Raji (cell line): Measurements from ENCODE around the gene IRAK2.

ENCODE experiments used
- POLR2A ChIP-seq: IDR thresholded peaks from 2 replicates; pipeline ENCODE4 v1.6.1; 2011; ENCODE audit warnings: low read depth, low read length, control low read depth; ENCODE audit not compliant: insufficient read depth

Gene IRAK2, protein sequence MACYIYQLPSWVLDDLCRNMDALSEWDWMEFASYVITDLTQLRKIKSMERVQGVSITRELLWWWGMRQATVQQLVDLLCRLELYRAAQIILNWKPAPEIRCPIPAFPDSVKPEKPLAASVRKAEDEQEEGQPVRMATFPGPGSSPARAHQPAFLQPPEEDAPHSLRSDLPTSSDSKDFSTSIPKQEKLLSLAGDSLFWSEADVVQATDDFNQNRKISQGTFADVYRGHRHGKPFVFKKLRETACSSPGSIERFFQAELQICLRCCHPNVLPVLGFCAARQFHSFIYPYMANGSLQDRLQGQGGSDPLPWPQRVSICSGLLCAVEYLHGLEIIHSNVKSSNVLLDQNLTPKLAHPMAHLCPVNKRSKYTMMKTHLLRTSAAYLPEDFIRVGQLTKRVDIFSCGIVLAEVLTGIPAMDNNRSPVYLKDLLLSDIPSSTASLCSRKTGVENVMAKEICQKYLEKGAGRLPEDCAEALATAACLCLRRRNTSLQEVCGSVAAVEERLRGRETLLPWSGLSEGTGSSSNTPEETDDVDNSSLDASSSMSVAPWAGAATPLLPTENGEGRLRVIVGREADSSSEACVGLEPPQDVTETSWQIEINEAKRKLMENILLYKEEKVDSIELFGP

DNA sequence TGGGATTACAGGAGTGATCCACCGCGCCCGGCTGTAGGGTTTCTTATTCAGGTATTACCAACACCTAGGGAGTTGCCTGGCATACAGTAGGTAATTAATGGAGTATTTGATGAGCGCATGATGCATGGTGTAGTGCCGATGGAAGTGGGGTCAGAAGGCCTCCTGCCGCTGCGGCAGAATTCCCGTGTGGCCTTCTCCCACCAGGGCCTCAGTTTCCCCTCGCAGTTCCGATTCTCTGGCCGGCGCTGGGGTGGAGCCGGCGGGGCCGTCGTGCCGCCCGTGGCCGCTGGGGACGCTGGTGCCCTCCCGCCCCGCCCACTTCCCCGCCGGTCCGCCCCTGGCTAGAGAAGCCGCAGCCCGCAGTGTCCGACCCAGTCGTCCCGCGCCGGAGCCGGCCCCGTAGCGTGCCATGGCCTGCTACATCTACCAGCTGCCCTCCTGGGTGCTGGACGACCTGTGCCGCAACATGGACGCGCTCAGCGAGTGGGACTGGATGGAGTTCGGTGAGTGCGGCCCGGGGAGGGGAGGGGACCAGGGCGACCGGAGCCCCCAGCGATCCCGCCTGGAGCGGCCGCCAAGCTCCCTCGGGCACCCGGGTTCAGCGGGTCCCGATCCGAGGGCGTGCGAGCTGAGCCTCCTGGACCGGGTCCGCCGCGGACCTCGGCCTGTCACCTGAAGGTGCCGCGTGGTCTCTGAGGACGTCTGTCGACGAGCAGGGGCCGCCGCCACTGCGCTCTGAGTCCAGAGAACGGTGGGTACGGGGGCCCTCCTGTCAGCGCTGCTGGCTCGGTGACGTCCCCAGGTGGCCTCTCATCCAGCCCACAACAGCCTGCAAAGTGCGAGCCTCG is at the start of gene IRAK2:
Gene IRAK2, plus strand, starts transcription at position 374 of the 848 bp plus-strand sequence. Its CDS starts 36 bp downstream, at position 410.
- no peak for TF ChIP-seq POLR2A

DNA sequence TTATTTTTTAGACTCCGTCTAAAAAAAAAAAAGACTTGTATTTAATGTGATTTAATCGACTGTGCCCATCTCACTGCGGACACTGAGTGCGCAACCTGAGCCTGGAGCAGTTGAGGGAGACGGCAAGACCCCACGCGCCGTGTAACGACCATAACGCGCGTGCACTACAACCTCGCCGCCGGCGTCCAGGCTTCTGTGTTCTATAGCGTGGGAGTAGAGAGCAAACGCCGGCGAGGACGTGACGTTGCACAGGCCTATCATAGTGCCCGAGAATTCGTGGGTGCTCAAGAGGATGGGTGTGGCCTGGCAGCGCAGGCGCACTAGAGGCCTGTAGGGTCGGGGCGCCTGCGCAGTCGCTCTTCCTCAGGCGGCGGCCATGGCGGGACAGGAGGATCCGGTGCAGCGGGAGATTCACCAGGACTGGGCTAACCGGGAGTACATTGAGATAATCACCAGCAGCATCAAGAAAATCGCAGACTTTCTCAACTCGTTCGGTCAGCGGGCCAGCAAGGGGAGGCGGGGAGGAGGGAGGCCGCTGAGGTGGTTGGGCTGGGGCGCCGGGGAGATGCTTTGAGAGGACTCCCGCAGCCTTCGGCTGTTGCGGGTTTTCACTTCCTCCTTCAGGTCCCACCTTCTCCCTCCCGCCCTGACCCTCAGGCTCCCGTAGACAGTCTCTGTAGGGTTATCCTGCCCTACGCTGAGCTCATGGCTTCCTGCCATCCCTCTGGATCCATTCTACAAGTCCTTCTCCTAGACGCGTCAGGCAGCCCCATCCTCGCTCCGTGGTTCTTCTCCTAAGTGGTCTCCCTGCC is 49.2 kb upstream of the IRAK2 start, which contains the start of gene BRK1:
Gene BRK1, plus strand, starts transcription at position 350 of the 812 bp plus-strand sequence. Its CDS starts 27 bp downstream, at position 377.
- TF ChIP-seq POLR2A = peak; percentile 99

DNA sequence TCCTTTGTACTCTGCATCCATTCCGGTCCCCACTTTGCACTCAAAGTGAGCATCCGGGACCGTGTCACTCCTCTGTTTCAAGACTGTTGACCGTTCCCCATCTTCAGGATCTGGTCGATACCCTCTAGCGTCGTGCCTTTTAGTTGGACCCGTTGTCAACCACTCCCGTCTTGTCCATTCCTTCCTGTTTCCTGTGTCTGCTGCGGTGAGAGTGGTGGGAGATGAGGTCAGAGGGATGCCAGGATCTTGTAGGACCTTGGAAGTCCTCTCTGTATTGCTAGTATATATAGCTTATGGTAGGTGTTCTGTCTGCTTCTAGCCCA is 48.6 kb upstream of the IRAK2 start:
- no peak for TF ChIP-seq POLR2A

DNA sequence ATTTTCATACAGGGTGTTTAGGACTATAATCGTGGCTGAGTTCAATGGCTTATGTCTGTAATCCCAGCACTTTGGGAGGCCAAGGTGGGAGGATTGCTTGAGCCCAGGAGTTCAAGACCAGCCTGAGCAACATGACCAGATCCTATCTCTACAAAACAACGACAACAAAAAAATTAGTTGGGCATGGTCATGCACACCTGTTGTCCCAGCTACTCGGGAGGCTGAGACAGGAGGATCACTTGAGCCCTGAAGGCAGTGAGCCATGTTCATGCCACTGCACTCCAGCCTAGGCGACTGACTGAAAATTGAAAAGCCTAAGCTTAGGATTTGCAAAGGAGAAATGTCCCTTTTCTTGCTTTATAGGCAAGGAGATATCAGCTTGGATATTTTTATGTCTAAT is 47.8 kb upstream of the IRAK2 start:
- TF ChIP-seq POLR2A = no peak

DNA sequence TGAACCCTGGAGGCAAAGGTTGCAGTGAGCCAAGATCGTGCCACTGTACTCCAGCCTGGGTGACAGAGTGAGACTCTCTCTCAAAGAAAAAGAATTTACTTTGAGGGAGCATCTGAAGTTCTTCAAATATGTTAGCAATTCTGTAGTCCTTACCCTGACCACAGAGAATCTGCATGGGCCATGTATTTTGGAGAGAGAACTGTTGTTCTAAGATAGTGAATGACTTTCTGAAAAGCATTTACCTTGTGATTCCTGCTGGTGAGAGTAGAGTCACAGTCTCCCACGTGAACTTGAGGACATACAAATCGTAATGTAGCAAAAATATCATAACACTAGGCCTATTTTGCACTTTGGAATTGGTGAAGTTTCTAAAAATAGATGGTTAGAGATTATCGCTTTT is 45.3 kb upstream of the IRAK2 start:
- TF ChIP-seq POLR2A = no peak

DNA sequence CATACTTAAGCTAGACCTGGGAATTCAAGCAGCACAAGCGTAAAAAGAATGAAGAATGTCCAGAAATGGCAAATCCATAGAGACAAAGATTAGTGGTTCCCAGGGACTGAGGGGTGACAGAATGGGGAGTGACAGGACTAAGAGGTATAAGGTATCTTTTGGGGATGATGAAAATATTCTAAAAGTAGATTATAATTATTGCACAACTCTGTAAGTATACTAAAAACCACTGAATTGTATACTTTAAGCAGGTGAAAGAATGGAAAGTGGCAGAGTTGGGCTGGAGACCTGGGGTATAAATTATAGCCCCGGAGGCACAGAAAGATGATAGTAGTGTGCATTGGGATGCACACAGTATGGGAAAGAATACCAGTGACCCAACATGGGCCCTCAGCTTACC is 43.7 kb upstream of the IRAK2 start:
- TF ChIP-seq POLR2A = no peak

DNA sequence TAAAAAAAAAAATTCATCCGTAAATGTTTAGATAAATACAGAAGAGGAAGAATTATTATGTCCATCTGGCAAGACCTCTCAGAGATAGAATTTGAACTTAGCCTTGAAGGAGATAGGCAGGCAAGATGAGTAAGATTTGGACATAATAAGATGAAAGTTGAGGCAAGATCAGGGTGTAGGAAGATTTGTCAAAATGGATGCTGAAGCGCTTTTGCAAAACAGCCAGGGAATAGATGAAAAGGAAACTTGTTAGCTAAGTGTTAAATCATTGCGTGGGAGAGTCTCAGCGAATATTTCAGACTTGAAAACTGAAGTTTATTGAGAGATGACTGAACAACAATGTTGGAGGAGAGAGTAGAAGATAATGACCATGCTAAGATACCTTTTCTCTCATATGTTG is 42.0 kb upstream of the IRAK2 start:
- no peak for TF ChIP-seq POLR2A

DNA sequence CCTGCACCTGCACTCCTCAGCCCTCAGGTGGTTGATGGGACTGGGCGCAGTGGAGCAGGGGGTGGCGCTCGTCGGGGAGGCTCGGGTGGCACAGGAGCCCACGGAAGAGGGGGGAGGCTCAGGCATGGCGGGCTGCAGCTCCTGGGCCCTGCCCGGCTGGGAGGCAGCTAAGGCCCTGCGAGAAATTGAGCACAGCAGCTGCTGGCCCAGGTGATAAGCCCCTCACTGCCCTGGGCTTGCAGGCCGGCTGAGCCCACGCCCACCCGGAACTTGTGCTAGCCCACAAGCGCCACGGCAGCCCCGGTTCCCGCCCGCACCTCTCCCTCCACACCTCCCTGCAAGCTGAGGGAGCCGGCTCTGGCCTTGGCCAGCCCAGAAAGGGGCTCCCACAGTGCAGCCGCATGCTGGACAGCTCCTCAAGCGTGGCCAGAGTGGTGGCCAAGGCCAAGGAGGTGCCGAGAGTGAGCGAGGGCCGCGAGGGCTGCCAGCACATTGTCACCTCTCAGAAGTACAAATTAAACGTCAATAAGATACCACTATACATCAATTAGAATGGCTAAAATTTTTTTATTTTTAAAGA is 28.2 kb upstream of the IRAK2 start:
- TF ChIP-seq POLR2A = no peak

DNA sequence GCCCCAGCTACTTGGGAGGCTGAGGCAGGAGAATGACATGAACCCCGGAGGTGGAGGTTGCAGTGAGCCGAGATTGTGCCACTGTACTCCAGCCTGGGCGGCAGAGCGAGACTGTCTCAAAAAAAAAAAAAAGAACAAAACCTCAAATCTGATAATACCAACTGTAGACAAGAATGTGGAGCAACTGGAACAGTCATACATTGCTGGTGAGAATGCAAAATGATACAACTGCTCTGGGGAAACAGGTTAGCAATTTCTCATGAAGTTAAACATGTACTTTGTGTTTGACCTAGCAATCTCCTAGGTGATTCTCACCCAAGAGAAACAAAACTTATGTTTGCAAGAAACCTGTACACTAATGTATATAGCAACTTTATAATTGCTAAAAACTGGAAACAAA is 27.5 kb upstream of the IRAK2 start:
- no peak for TF ChIP-seq POLR2A

DNA sequence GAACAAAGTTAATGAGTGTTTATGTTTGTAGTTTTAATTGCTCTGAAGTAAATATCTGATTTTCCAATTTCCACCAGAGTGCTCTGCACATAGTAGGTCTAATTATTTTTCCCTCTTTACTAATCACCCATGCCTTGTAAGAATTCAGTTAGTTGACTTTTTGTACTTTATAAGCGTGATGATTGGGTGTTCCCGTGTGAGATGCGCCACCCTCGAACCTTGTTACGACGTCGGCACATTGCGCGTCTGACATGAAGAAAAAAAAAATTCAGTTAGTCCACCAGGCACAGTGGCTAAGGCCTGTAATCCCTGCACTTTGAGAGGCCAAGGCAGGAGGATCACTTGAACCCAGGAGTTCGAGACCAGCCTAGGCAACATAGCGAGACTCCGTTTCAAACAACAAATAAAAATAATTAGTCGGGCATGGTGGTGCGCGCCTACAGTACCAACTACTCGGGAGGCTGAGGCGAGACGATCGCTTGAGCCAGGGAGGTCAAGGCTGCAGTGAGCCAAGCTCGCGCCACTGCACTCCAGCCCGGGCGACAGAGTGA is 23.6 kb upstream of the IRAK2 start:
- no peak for TF ChIP-seq POLR2A

DNA sequence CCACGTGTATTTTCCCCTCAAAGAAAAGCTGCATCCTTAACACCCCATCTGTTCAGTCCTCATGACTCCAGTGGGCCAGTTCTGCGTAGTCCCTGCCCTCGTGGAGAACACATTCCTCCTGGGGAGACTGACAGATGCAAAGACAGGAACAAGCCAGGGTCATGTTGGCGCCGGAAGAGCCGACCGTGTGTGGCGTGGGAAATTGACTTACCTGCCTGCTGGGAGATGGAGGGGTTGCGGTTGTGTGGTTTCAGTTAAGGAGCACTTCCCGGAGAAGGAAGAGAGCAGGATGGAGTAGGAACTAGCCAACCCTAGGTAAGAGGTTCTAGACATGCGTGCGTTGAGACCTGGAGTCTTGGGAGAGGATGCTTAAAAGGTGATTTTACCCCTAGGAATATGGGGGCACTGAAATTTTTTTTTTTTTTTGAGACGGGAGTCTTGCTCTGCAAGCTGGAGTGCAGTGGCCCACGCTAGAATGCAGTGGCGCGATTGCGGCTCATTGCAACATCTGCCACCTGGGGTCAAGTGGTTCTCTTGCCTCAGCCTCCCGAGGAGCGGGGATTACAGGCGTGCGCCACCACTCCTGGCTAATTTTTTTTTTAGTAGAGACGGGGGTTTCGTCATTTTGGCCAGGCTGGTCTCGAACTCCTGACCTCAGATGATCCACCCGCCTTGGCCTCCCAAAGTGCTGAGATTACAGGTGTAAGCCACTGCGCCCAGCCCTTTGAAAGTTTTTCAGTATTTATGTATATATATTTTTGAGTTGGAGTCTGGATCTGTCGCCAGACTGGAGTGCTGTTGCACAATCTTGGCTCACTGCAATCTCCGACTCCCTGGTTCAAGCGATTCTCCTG is 21.8 kb upstream of the IRAK2 start:
- TF ChIP-seq POLR2A = 0 out of 2 replicates have a peak, but pooled peaks have one; percentile 15

DNA sequence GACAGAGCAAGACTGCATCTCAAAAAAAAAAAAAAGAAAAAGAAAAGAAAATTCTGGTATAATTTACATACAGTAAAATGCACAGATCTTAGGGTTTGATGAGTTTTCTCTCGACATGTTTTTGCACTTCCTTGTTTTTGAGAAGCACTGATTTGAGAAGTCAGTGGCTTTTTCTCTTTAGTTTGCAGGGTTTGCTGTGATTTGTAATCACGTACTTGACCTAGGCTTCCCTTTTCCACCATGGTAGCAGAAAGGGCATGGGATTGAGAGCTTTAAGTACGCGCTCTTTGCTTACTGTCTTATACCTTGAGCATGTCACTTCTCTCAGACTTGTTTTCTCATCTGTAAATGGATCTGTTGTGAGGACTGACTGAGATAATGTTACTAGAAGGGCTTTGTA is 19.0 kb upstream of the IRAK2 start:
- no peak for TF ChIP-seq POLR2A

DNA sequence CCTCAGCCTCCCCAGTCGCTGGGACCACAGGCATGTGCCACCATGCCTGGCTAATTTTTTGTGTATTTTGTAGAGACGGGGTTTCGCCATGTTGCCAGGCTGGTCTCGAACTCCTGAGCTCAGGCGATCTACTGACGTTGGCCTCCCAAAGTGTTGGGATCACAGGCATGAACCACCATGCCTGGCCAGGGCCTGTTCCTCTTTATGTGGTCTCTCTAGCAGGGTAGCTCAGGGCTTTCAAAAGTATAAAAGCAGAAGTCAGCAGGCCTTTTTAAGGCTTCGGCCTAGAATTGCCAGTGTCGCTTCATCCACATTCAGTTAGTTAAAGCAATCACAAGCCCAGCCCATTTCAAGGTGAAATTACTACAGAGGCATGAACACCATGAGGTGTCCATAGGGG is 15.5 kb upstream of the IRAK2 start:
- no peak for TF ChIP-seq POLR2A
